HepG2 (cell line): Measurements from ENCODE around the gene WLS. TPM values are rescaled to one million over a fixed set of nuclear protein-coding genes. Genes with fewer than 3 reads are reported as not detected.

Experiments used
- ATAC-seq: fragments of 200-7000 bp; cut with Tn5 transposase; 3 replicates; pipeline ENCODE4 v1.9.1; 2020; ENCODE audit warnings: mild to moderate bottlenecking, moderate library complexity
- BruUV-seq: library from RNA; stranded (reverse); fragments of 400-500 nt; replicated peaks from 2 replicates; lab custom pipeline; 2021; lab: Mats Ljungman, UMichigan
- CTCF ChIA-PET: fragments of 300-600 bp; formaldehyde crosslinking; extraction: SDS; loops from one replicate; lab custom pipeline; 2021; ENCODE audit warnings: low total read pairs, inconsistent platforms, low intra/inter-chr PET ratio; lab: Yijun Ruan, JAX
- POLR2A ChIA-PET: fragments of 350-600 bp; sonication (Branson Sonifier 250); formaldehyde crosslinking; loops from one replicate; lab custom pipeline; 2020; ENCODE audit warnings: antibody characterized with exemption, inconsistent platforms; lab: Yijun Ruan, JAX
- DNase-seq: peaks from one replicate; pipeline ENCODE4 v3.0.0-alpha.2; 2015; ENCODE audit warnings: low spot score
- FAIRE-seq: peaks from 3 replicates; lab custom pipeline; 2011; peaks lifted over from hg19 to GRCh38; lab: Jason Lieb, UNC
- H2AFZ ChIP-seq: one replicate; pipeline ENCODE4 v1.6.1; 2011; ENCODE audit warnings: low read length, inconsistent platforms
- H3K27ac ChIP-seq: fragments of 300-600 bp; 3 replicates; pipeline ENCODE4 v1.8.0; 2011; ENCODE audit warnings: mixed run types, mild to moderate bottlenecking, mixed read lengths, low read length, inconsistent platforms; ENCODE audit not compliant: insufficient read depth; ENCODE audit errors: extremely low read length
- H3K27me3 ChIP-seq, 2 experiments: fragments of 200-600 bp in 1 of 2; 2 replicates in 1 of 2; 3 replicates in 1 of 2; pipeline versions ENCODE4 v1.6.0 to v1.8.0; 2011; ENCODE audit warnings: low read length in 2 of 2, mild to moderate bottlenecking in 2 of 2, moderate library complexity in 2 of 2, inconsistent platforms in 1 of 2; ENCODE audit not compliant: insufficient read depth in 2 of 2, control insufficient read depth in 1 of 2
- H3K36me3 ChIP-seq, 2 experiments: fragments of 200-600 bp in 1 of 2; replicated peaks in 1 of 2; 2 replicates in 1 of 2; 3 replicates in 1 of 2; pipeline versions ENCODE4 v1.5.1 to v1.8.0; 2011; ENCODE audit warnings: low read length in 2 of 2, inconsistent platforms in 1 of 2; ENCODE audit not compliant: insufficient read depth in 2 of 2, control insufficient read depth in 1 of 2
- H3K4me1 ChIP-seq: 2 replicates; pipeline ENCODE4 v1.5.1; 2012; ENCODE audit warnings: low read length, inconsistent platforms; ENCODE audit not compliant: insufficient read depth
- H3K4me2 ChIP-seq: 2 replicates; pipeline ENCODE4 v1.6.0; 2011; ENCODE audit warnings: low read depth, low read length, inconsistent platforms
- H3K4me3 ChIP-seq, 3 experiments: fragments of 200-600 bp in 1 of 3; sonication (generic), shearing (Covaris generic) in 1 of 3; replicated peaks in 1 of 3; 2 replicates each; pipeline ENCODE4 v1.5.1; 2011 to 2016; ENCODE audit warnings: low read length in 3 of 3, inconsistent platforms in 2 of 3, low read depth in 2 of 3, mild to moderate bottlenecking in 2 of 3, control low read depth in 1 of 3, mixed read lengths in 1 of 3; ENCODE audit not compliant: insufficient read depth in 1 of 3
- H3K79me2 ChIP-seq: one replicate; pipeline ENCODE4 v1.6.1; 2011; ENCODE audit warnings: low read length, inconsistent platforms; ENCODE audit not compliant: insufficient read depth
- H3K9ac ChIP-seq: 2 replicates; pipeline ENCODE4 v1.6.0; 2011; ENCODE audit warnings: mild to moderate bottlenecking, low read depth, low read length, inconsistent platforms; ENCODE audit not compliant: insufficient read depth
- H3K9me3 ChIP-seq: 2 replicates; pipeline ENCODE4 v1.5.1; 2012; ENCODE audit warnings: mild to moderate bottlenecking, low read length
- H4K20me1 ChIP-seq: 2 replicates; pipeline ENCODE4 v1.6.0; 2011; ENCODE audit warnings: inconsistent platforms, mild to moderate bottlenecking, low read length, moderate library complexity; ENCODE audit not compliant: insufficient read depth
- CCAR2 ChIP-seq: fragments of 200-400 bp; formaldehyde crosslinking; optimal IDR thresholded peaks from 2 replicates; pipeline ENCODE3; 2018; ENCODE audit warnings: low read depth, mild to moderate bottlenecking, low read length, moderate library complexity
- FOXJ3 ChIP-seq: sonication (generic); formaldehyde crosslinking; IDR thresholded peaks from 2 replicates; pipeline ENCODE4 v1.4.0; 2020; ENCODE audit warnings: missing genetic modification reagents, mild to moderate bottlenecking, borderline replicate concordance
- HOXA3 ChIP-seq: sonication (generic); formaldehyde crosslinking; IDR thresholded peaks from 2 replicates; pipeline ENCODE4 v1.5.0; 2020; ENCODE audit warnings: missing genetic modification reagents
- JARID2 ChIP-seq: sonication (generic); formaldehyde crosslinking; IDR thresholded peaks from 2 replicates; pipeline ENCODE4 v1.8.1; 2023; ENCODE audit warnings: missing genetic modification reagents, inconsistent platforms; ENCODE audit not compliant: insufficient replicate concordance
- KLF6 ChIP-seq: IDR thresholded peaks from 2 replicates; pipeline ENCODE4 v1.8.0; 2016; ENCODE audit warnings: missing biosample characterization, missing genetic modification reagents
- KMT2A ChIP-seq: sonication (generic); formaldehyde crosslinking; IDR thresholded peaks from 2 replicates; pipeline ENCODE4 v1.4.0; 2020; ENCODE audit warnings: missing genetic modification reagents
- MIER2 ChIP-seq: IDR thresholded peaks from 2 replicates; pipeline ENCODE4 v1.6.1; 2016; ENCODE audit warnings: missing biosample characterization, missing genetic modification reagents
- NCOR1 ChIP-seq: fragments of 200-600 bp; sonication (generic); IDR thresholded peaks from 2 replicates; pipeline ENCODE4 v1.7.0; 2017; ENCODE audit warnings: antibody characterized with exemption, low read length, borderline replicate concordance
- NPAS2 ChIP-seq: sonication (generic); formaldehyde crosslinking; IDR thresholded peaks from 2 replicates; pipeline ENCODE4 v1.8.0; 2022; ENCODE audit warnings: mild to moderate bottlenecking, missing genetic modification reagents, borderline replicate concordance
- PHF21A ChIP-seq: sonication (generic); formaldehyde crosslinking; IDR thresholded peaks from 2 replicates; pipeline ENCODE4 v1.5.0; 2020; ENCODE audit warnings: mild to moderate bottlenecking, missing genetic modification reagents
- SMC3 ChIP-seq: IDR thresholded peaks from 2 replicates; pipeline ENCODE4 v1.6.1; 2011; ENCODE audit warnings: low read length, improper control_type of control experiment
- ZNF33B ChIP-seq: sonication (generic); formaldehyde crosslinking; IDR thresholded peaks from 2 replicates; pipeline ENCODE4 v1.5.1; 2020; ENCODE audit warnings: mild to moderate bottlenecking, missing genetic modification reagents
- ZNF772 ChIP-seq: sonication (generic); formaldehyde crosslinking; IDR thresholded peaks from 2 replicates; pipeline ENCODE4 v1.5.0; 2020; ENCODE audit warnings: mild to moderate bottlenecking, missing genetic modification reagents
- ZNF773 ChIP-seq: sonication (generic); formaldehyde crosslinking; IDR thresholded peaks from 2 replicates; pipeline ENCODE4 v1.4.0; 2020; ENCODE audit warnings: missing genetic modification reagents, borderline replicate concordance
- WGBS: methylation state at CpG from one replicate; pipeline ENCODE4 v1.1.6; 2017; ENCODE audit warnings: low lambda C conversion rate; 5-methylcytosine and 5-hydroxymethylcytosine counted together
- in situ Hi-C: cut with HindIII; loops from 2 replicates; pipeline ENCODE4 v1.10.0; 2017; ENCODE audit warnings: low pct_unique_long_range_greater_than_20kb; ENCODE audit not compliant: extremely low pct_ligation_motif_present
- intact Hi-C: fragments of 100-400 bp; cut with micrococcal nuclease; formaldehyde crosslinking; loops from one replicate; pipeline ENCODE4 v1.10.0; 2022; ENCODE audit not compliant: unreplicated experiment
- polyA plus RNA-seq, 8 experiments: library from polyadenylated mRNA; depleted of rRNA in 3 of 8; stranded (reverse) in 7 of 8; unstranded in 1 of 8; fragments of >200 nt; fragmentation: Illumina TruSeq in 4 of 8; extraction: Trizol in 4 of 8; gene quantifications; 2 replicates each; pipeline versions ENCODE4 v1.2.1 to v1.2.3, GENCODE V29; 2011 to 2016; ENCODE audit warnings: low read depth in 4 of 8, missing spikeins in 1 of 8, mixed read lengths in 1 of 8; ENCODE audit not compliant: insufficient read depth in 1 of 8
- total RNA-seq, 5 experiments: library from RNA; depleted of rRNA; stranded (reverse); fragments of >200 nt; fragmentation: Illumina TruSeq; extraction: Trizol; gene quantifications; 2 replicates each; pipeline ENCODE4 v1.2.3, GENCODE V29; 2016; ENCODE audit warnings: low read depth in 1 of 5
- TF ChIP-seq, protein P1 (sequence below): sonication (generic); formaldehyde crosslinking; IDR thresholded peaks from 2 replicates; pipeline ENCODE4 v1.5.0; 2020; ENCODE audit warnings: mild to moderate bottlenecking, missing genetic modification reagents, moderate library complexity
- TF ChIP-seq, protein P2 (sequence below): sonication (generic); formaldehyde crosslinking; IDR thresholded peaks from 2 replicates; pipeline ENCODE4 v1.5.1; 2020; ENCODE audit warnings: missing genetic modification reagents, mild to moderate bottlenecking, borderline replicate concordance
- TF ChIP-seq, protein P3 (sequence below): sonication (generic); formaldehyde crosslinking; IDR thresholded peaks from 2 replicates; pipeline ENCODE4 v1.4.0; 2020; ENCODE audit warnings: missing genetic modification reagents

Gene WLS
- total and polyA plus RNA-seq, 2 of the 13 experiments (the other 11 are each of a cell fraction or from before 2014, with no cell fraction given), result not detected

DNA sequence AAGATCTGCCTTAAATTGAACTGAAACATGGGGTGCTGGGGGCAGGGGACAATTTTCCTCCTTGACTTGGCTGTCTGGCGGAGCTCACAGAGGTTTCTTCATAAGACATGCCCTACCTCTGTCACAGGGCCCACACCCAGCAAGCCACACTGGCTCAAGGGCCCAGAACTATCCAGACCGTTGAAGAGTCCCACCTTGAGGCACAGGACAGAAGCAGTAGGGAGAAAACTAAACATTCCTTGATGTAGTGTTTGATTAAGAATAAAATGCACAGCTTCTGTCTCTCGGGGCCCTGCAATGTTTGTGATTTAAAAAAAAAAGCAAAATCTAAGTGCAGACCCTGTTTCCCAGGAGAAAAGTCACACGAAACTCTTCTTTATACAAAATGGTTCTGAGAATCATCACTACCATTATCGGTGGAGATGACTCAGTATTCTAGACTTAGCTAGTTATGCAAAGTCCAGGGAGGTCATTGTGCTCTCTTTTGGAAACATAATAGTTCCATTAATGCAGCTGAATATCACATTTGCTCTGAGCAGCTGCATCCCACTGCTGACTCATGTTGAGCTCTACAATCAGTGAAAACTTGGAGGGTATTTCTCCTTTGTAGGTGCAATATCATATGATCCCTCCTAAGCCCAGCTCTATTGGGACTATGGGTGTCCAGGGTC, 128.3 kb downstream of the WLS start:
- no peak for ATAC-seq
- H3K9ac ChIP-seq, result no peak overlapping the region
- no peak for TF ChIP-seq JARID2 (CRISPR knock-in tag)
- no peak for TF ChIP-seq KMT2A (CRISPR knock-in tag)
- TF ChIP-seq MIER2 (CRISPR knock-in tag), result no peak
- TF ChIP-seq, protein P1, sequence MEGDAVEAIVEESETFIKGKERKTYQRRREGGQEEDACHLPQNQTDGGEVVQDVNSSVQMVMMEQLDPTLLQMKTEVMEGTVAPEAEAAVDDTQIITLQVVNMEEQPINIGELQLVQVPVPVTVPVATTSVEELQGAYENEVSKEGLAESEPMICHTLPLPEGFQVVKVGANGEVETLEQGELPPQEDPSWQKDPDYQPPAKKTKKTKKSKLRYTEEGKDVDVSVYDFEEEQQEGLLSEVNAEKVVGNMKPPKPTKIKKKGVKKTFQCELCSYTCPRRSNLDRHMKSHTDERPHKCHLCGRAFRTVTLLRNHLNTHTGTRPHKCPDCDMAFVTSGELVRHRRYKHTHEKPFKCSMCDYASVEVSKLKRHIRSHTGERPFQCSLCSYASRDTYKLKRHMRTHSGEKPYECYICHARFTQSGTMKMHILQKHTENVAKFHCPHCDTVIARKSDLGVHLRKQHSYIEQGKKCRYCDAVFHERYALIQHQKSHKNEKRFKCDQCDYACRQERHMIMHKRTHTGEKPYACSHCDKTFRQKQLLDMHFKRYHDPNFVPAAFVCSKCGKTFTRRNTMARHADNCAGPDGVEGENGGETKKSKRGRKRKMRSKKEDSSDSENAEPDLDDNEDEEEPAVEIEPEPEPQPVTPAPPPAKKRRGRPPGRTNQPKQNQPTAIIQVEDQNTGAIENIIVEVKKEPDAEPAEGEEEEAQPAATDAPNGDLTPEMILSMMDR (CRISPR knock-in tag), result no peak
- no peak for TF ChIP-seq NCOR1
- no peak for TF ChIP-seq KLF6 (CRISPR knock-in tag)
- TF ChIP-seq PHF21A (CRISPR knock-in tag), result no peak
- TF ChIP-seq ZNF772 (CRISPR knock-in tag), result no peak
- no peak for TF ChIP-seq NPAS2 (CRISPR knock-in tag)
- no peak for TF ChIP-seq ZNF33B (CRISPR knock-in tag)
- TF ChIP-seq, protein P2, sequence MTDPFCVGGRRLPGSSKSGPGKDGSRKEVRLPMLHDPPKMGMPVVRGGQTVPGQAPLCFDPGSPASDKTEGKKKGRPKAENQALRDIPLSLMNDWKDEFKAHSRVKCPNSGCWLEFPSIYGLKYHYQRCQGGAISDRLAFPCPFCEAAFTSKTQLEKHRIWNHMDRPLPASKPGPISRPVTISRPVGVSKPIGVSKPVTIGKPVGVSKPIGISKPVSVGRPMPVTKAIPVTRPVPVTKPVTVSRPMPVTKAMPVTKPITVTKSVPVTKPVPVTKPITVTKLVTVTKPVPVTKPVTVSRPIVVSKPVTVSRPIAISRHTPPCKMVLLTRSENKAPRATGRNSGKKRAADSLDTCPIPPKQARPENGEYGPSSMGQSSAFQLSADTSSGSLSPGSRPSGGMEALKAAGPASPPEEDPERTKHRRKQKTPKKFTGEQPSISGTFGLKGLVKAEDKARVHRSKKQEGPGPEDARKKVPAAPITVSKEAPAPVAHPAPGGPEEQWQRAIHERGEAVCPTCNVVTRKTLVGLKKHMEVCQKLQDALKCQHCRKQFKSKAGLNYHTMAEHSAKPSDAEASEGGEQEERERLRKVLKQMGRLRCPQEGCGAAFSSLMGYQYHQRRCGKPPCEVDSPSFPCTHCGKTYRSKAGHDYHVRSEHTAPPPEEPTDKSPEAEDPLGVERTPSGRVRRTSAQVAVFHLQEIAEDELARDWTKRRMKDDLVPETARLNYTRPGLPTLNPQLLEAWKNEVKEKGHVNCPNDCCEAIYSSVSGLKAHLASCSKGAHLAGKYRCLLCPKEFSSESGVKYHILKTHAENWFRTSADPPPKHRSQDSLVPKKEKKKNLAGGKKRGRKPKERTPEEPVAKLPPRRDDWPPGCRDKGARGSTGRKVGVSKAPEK (CRISPR knock-in tag), result no peak
- no peak for TF ChIP-seq FOXJ3
- no peak for TF ChIP-seq ZNF773 (CRISPR knock-in tag)
- no peak for TF ChIP-seq CCAR2
- no peak for TF ChIP-seq HOXA3 (CRISPR knock-in tag)
- TF ChIP-seq, protein P3, sequence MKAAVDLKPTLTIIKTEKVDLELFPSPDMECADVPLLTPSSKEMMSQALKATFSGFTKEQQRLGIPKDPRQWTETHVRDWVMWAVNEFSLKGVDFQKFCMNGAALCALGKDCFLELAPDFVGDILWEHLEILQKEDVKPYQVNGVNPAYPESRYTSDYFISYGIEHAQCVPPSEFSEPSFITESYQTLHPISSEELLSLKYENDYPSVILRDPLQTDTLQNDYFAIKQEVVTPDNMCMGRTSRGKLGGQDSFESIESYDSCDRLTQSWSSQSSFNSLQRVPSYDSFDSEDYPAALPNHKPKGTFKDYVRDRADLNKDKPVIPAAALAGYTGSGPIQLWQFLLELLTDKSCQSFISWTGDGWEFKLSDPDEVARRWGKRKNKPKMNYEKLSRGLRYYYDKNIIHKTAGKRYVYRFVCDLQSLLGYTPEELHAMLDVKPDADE (CRISPR knock-in tag), result no peak
- no peak for TF ChIP-seq SMC3
- no peaks in the 10 kb centered on the region for H4K20me1 ChIP-seq
- 4% methylated on average over 4 of the region's 5 CpGs for WGBS
- H3K4me2 ChIP-seq, result no peak overlapping the region
- 0 out of 5 replicates have a peak, but pooled peaks cover 0 to 3% of the 10 kb centered on the region in 2 experiments for H3K27me3 ChIP-seq
- in situ Hi-C loops (no loop called here), intact Hi-C loops (no loop called here)
- CTCF ChIA-PET, result no interaction called here
- H3K4me1 ChIP-seq, result no peaks in the 10 kb centered on the region
- FAIRE-seq, result no peak
- H3K4me3 ChIP-seq, result no peak overlapping the region
- no peak for DNase-seq
- no peak overlapping the region for H3K27ac ChIP-seq
- no TSS peak for BruUV-seq
- no peaks in the 10 kb centered on the region for H3K79me2 ChIP-seq
- POLR2A ChIA-PET, result no interaction called here
- H2AFZ ChIP-seq, result no peak overlapping the region
- no peaks in the 10 kb centered on the region for H3K36me3 ChIP-seq
- no peaks in the 10 kb centered on the region for H3K9me3 ChIP-seq
